CD14-positive monocyte (primary cell): Measurements from ENCODE around the gene MRPL46. TPM values are rescaled to one million over a fixed set of nuclear protein-coding genes. Genes with fewer than 3 reads are reported as not detected.

Experiments used
- DNase-seq, 3 donors: peaks; one replicate each; pipeline ENCODE4 v3.0.0-alpha.2; 2011 to 2022
- H2AFZ ChIP-seq: 2 replicates; pipeline ENCODE4 v1.6.0; 2012; ENCODE audit warnings: mild to moderate bottlenecking, low read depth, low read length, inconsistent platforms; ENCODE audit not compliant: insufficient read depth, poor library complexity, severe bottlenecking
- H3K27ac ChIP-seq, 2 donors: 1 replicate in 1 of 2; 2 replicates in 1 of 2; pipeline ENCODE4 v1.5.1; 2012 to 2013; ENCODE audit warnings: low read length in 2 of 2, control low read depth in 1 of 2, inconsistent platforms in 1 of 2, low read depth in 1 of 2, mild to moderate bottlenecking in 1 of 2
- H3K27me3 ChIP-seq, 2 donors: one replicate each; pipeline versions ENCODE4 v1.6.0 to v1.6.1; 2011 to 2013; ENCODE audit warnings: low read length in 2 of 2; ENCODE audit not compliant: control insufficient read depth in 2 of 2, insufficient read depth in 2 of 2
- H3K36me3 ChIP-seq, 2 donors: replicated peaks in 1 of 2; 1 replicate in 1 of 2; 2 replicates in 1 of 2; pipeline versions ENCODE4 v1.5.1 to v1.6.1; 2012 to 2013; ENCODE audit warnings: low read length in 2 of 2, control low read depth in 1 of 2, inconsistent platforms in 1 of 2, mild to moderate bottlenecking in 1 of 2; ENCODE audit not compliant: insufficient read depth in 2 of 2, control insufficient read depth in 1 of 2
- H3K4me1 ChIP-seq, 2 donors: 1 replicate in 1 of 2; 2 replicates in 1 of 2; pipeline versions ENCODE4 v1.5.1 to v1.6.1; 2012 to 2013; ENCODE audit warnings: low read length in 2 of 2, control low read depth in 1 of 2, inconsistent platforms in 1 of 2, mild to moderate bottlenecking in 1 of 2, moderate library complexity in 1 of 2; ENCODE audit not compliant: insufficient read depth in 2 of 2, control insufficient read depth in 1 of 2
- H3K4me2 ChIP-seq: replicated peaks from 2 replicates; pipeline ENCODE3; 2012; ENCODE audit warnings: low read length, moderate library complexity, mild to moderate bottlenecking; ENCODE audit not compliant: poor library complexity, severe bottlenecking; ENCODE audit errors: extremely low read depth
- H3K4me3 ChIP-seq, 3 experiments: fragments of 200-600 bp in 1 of 3; sonication (generic) in 1 of 3; replicated peaks in 1 of 3; 1 replicate in 2 of 3; 2 replicates in 1 of 3; pipeline ENCODE4 v1.5.1; 2011 to 2013; ENCODE audit warnings: low read length in 3 of 3, mild to moderate bottlenecking in 3 of 3, control low read depth in 2 of 3, low read depth in 2 of 3, inconsistent platforms in 1 of 3, moderate library complexity in 1 of 3
- H3K79me2 ChIP-seq: 2 replicates; pipeline ENCODE4 v1.6.0; 2012; ENCODE audit warnings: mild to moderate bottlenecking, control low read depth, inconsistent platforms, low read length, moderate library complexity; ENCODE audit not compliant: insufficient read depth
- H3K9ac ChIP-seq: 2 replicates; pipeline ENCODE4 v1.6.0; 2017; ENCODE audit warnings: low read length, mild to moderate bottlenecking; ENCODE audit not compliant: insufficient read depth, poor library complexity, severe bottlenecking
- H3K9me3 ChIP-seq, 2 donors: replicated peaks in 1 of 2; 1 replicate in 1 of 2; 2 replicates in 1 of 2; pipeline versions ENCODE4 v1.5.1 to v1.6.1; 2012 to 2013; ENCODE audit warnings: low read length in 2 of 2, control low read depth in 1 of 2; ENCODE audit not compliant: control insufficient read depth in 1 of 2, insufficient read depth in 1 of 2
- H4K20me1 ChIP-seq: 2 replicates; pipeline ENCODE4 v1.6.0; 2012; ENCODE audit warnings: mild to moderate bottlenecking, low read length, control low read depth, moderate library complexity; ENCODE audit not compliant: insufficient read depth
- H3K27ac Mint-ChIP-seq, 7 donors: one replicate each; pipeline ENCODE4 v1.8.0; 2020; ENCODE audit warnings: mild to moderate bottlenecking in 7 of 7, mixed read lengths in 7 of 7, moderate library complexity in 6 of 7, inconsistent platforms in 2 of 7
- H3K27me3 Mint-ChIP-seq, 3 donors: one replicate each; pipeline ENCODE4 v1.8.0; 2021 to 2022; ENCODE audit warnings: low read depth in 3 of 3, mild to moderate bottlenecking in 3 of 3, mixed read lengths in 3 of 3, moderate library complexity in 3 of 3, inconsistent platforms in 1 of 3
- H3K36me3 Mint-ChIP-seq, 2 donors: one replicate each; pipeline ENCODE4 v1.8.0; 2020; ENCODE audit warnings: mixed read lengths in 2 of 2, inconsistent platforms in 1 of 2, mild to moderate bottlenecking in 1 of 2
- H3K4me1 Mint-ChIP-seq: one replicate; pipeline ENCODE4 v1.8.0; 2020; ENCODE audit warnings: mild to moderate bottlenecking, mixed read lengths
- H3K4me3 Mint-ChIP-seq, 2 donors: one replicate each; pipeline ENCODE4 v1.8.0; 2020; ENCODE audit warnings: mild to moderate bottlenecking in 2 of 2, mixed read lengths in 2 of 2, moderate library complexity in 1 of 2
- H3K9me3 Mint-ChIP-seq, 7 donors: one replicate each; pipeline ENCODE4 v1.8.0; 2020 to 2022; ENCODE audit warnings: mixed read lengths in 7 of 7, mild to moderate bottlenecking in 6 of 7, moderate library complexity in 6 of 7, inconsistent platforms in 2 of 7
- WGBS: methylation state at CpG from one replicate; pipeline ENCODE4 v1.1.5; 2013; ENCODE audit warnings: missing lambda C conversion rate; ENCODE audit not compliant: insufficient coverage; 5-methylcytosine and 5-hydroxymethylcytosine counted together
- intact Hi-C, 2 donors: fragments of 100-400 bp; cut with micrococcal nuclease; formaldehyde crosslinking; loops; one replicate each; pipeline versions ENCODE4 v1.15.0 to v1.15.1; 2023
- polyA plus RNA-seq, 3 donors: library from polyadenylated mRNA; depleted of rRNA in 1 of 3; unstranded in 2 of 3; stranded (reverse) in 1 of 3; fragments of 300-500 nt in 2 of 3; fragments of >200 nt in 1 of 3; fragmentation: Illumina TruSeq in 2 of 3; gene quantifications; 1 replicate in 2 of 3; 2 replicates in 1 of 3; pipeline ENCODE4 v1.2.3, GENCODE V29; 2012 to 2021
- TF ChIP-seq, protein P1 (sequence below): fragments of 200-600 bp; IDR thresholded peaks from one replicate; pipeline ENCODE4 v1.8.0; 2022; ENCODE audit warnings: antibody characterized with exemption, mild to moderate bottlenecking

Gene MRPL46
- polyA plus RNA-seq, 3 donors, result 6.3 to 20.3 (median 17.0) TPM

- H3K4me1 Mint-ChIP-seq, result peaks cover 2% of the 10 kb centered on the region
- H3K9ac ChIP-seq, result no peak overlapping the region
- no peaks in the 10 kb centered on the region for H3K27me3 ChIP-seq
- H3K36me3 ChIP-seq, result peaks cover 31 to 50% of the 10 kb centered on the region in 2 donors
- H3K27me3 Mint-ChIP-seq, result peaks cover 0 to 3% (median 0%) of the 10 kb centered on the region in 3 donors
- H3K9me3 Mint-ChIP-seq, result no peaks in the 10 kb centered on the region
- H2AFZ ChIP-seq, result no peak overlapping the region
- H3K4me3 Mint-ChIP-seq, result no peak overlapping the region
- no peaks in the 10 kb centered on the region for H3K4me1 ChIP-seq
- no peak overlapping the region for H3K27ac ChIP-seq
- no peak overlapping the region for H3K27ac Mint-ChIP-seq
- intact Hi-C loops, result no loop called here
- no CpG with 5 or more reads among the region's 5 CpGs for WGBS
- peaks cover 52 to 56% of the 10 kb centered on the region in 2 donors for H3K36me3 Mint-ChIP-seq
- H3K79me2 ChIP-seq, result no peaks in the 10 kb centered on the region
- H4K20me1 ChIP-seq, result no peaks in the 10 kb centered on the region
- DNase-seq, result no peak
- TF ChIP-seq, protein P1, sequence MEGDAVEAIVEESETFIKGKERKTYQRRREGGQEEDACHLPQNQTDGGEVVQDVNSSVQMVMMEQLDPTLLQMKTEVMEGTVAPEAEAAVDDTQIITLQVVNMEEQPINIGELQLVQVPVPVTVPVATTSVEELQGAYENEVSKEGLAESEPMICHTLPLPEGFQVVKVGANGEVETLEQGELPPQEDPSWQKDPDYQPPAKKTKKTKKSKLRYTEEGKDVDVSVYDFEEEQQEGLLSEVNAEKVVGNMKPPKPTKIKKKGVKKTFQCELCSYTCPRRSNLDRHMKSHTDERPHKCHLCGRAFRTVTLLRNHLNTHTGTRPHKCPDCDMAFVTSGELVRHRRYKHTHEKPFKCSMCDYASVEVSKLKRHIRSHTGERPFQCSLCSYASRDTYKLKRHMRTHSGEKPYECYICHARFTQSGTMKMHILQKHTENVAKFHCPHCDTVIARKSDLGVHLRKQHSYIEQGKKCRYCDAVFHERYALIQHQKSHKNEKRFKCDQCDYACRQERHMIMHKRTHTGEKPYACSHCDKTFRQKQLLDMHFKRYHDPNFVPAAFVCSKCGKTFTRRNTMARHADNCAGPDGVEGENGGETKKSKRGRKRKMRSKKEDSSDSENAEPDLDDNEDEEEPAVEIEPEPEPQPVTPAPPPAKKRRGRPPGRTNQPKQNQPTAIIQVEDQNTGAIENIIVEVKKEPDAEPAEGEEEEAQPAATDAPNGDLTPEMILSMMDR, result no peak
- no peak overlapping the region for H3K4me2 ChIP-seq
- H3K9me3 ChIP-seq, result no peaks in the 10 kb centered on the region
- H3K4me3 ChIP-seq, result no peak overlapping the region
Observed at GRCh38 chr15:88513195-88513594, 46.0 kb upstream of the MRPL46 start.

DNA sequence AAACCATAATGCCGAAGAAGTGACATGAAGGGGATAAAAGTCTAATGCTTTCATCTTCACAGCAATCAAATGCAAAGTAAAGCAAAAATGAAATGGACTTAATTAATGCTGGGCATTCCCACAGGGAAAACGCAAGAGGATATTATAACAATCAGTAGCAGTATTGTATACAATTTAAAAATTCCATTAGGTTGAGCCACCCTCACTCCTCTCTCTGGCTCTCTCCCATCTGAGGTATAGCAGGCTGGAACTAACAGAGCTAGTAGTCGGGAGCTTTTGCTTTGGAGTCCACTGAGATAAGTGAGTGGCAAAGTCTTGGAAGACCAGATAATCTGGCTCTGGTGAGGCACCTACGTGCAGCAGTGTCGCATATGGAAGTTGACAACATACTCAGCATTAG, 45.4 kb upstream of the MRPL46 start:
- Histone ChIP-seq H3K79me2 (no peaks in the 10 kb centered on the region), H3K27me3 (no peaks in the 10 kb centered on the region), H3K9me3 (no peaks in the 10 kb centered on the region), H3K27ac (no peak overlapping the region), H3K4me1 (no peaks in the 10 kb centered on the region), H3K4me3 (no peak overlapping the region), H3K4me2 (no peak overlapping the region), H3K9ac (no peak overlapping the region), H4K20me1 (no peaks in the 10 kb centered on the region), H2AFZ (no peak overlapping the region), H3K36me3 (peaks cover 31 to 52% of the 10 kb centered on the region in 2 donors)
- Mint-ChIP-seq H3K27me3 (peaks cover 0 to 3% (median 0%) of the 10 kb centered on the region in 3 donors), H3K27ac (peak overlapping the region in 2 of 7 donors; percentile 39 to 57), H3K4me1 (peaks cover 2% of the 10 kb centered on the region), H3K9me3 (no peaks in the 10 kb centered on the region), H3K4me3 (no peak overlapping the region), H3K36me3 (peaks cover 54 to 55% of the 10 kb centered on the region in 2 donors)
- no peak for DNase-seq
- TF ChIP-seq, protein P1, result no peak
- intact Hi-C loops, result no loop called here
- 100% methylated on average over 2 of the region's 5 CpGs for WGBS
